Lower leg skin (tissue), 4 donors: ENCODE measurements around the gene TADA2A. TPM values are rescaled to one million over a fixed set of nuclear protein-coding genes. Genes with fewer than 3 reads are reported as not detected.

Experiments used
- DNase-seq, 2 donors: peaks; one replicate each; pipeline ENCODE4 v3.0.0-alpha.2; 2019; ENCODE audit warnings: low spot score in 2 of 2
- H3K4me3 ChIP-seq: fragments of 200-600 bp; sonication (generic); 2 replicates; pipeline ENCODE4 v1.5.1; 2017; ENCODE audit warnings: mild to moderate bottlenecking, low read depth; ENCODE audit not compliant: poor library complexity, severe bottlenecking
- CTCF ChIP-seq, 3 donors: fragments of 450-650 bp; IDR thresholded peaks; one replicate each; pipeline ENCODE4 v1.5.1; 2016; ENCODE audit warnings: antibody characterized with exemption in 3 of 3, mild to moderate bottlenecking in 3 of 3, moderate library complexity in 2 of 3
- POLR2A ChIP-seq, 2 donors: fragments of 450-650 bp; IDR thresholded peaks; one replicate each; pipeline ENCODE4 v1.6.1; 2016 to 2017; ENCODE audit warnings: antibody characterized with exemption in 2 of 2, mild to moderate bottlenecking in 1 of 2, moderate library complexity in 1 of 2
- WGBS, 2 donors: methylation state at CpG; one replicate each; pipeline ENCODE4 v1.1.5; 2018; 5-methylcytosine and 5-hydroxymethylcytosine counted together
- intact Hi-C: fragments of 100-400 bp; cut with DNase I; formaldehyde crosslinking; loops from one replicate; pipeline ENCODE4 v1.15.0; 2023; ENCODE audit warnings: low total_unique reads
- total RNA-seq, 4 donors: library from RNA; depleted of rRNA; stranded (reverse); fragments of >200 nt; gene quantifications; one replicate each; pipeline ENCODE4 v1.1.0, GENCODE V29; 2016

The TADA2A gene
- total RNA-seq, 4 donors from 2014 or later = 10.2 to 17.4 (median 14.4) TPM

- intact Hi-C loops = no loop called here
- DNase-seq = peak; percentile 37 to 51
- WGBS, 2 donors = 46 to 49% methylated on average over 4 of the region's 4 CpGs
Observed at GRCh38 chr17:37361543-37361942, 45.1 kb upstream of the TADA2A start.

GRCh38 chr17:37365589-37365988 lies 41.1 kb upstream of the TADA2A start:
- WGBS, 2 donors = 73 to 90% methylated on average over 1 of the region's 1 CpG
- TF ChIP-seq POLR2A (IDR thresholded peaks at IDR 0.05) = no peak
- no peak for TF ChIP-seq CTCF (IDR thresholded peaks at IDR 0.05)
- no peak overlapping the region for H3K4me3 ChIP-seq
- intact Hi-C loops = no loop called here
- DNase-seq = no peak

More at GRCh38 chr17:37361543-37361942, 45.1 kb upstream of the TADA2A start:
- no peak for TF ChIP-seq POLR2A (IDR thresholded peaks at IDR 0.05)
- TF ChIP-seq CTCF (IDR thresholded peaks at IDR 0.05) = no peak
- H3K4me3 ChIP-seq = no peak overlapping the region

- TF ChIP-seq POLR2A (IDR thresholded peaks at IDR 0.05) (no peak), CTCF (IDR thresholded peaks at IDR 0.05) (no peak)
- WGBS, 2 donors = 77 to 78% methylated on average over 3 of the region's 3 CpGs
- no peak for DNase-seq
- H3K4me3 ChIP-seq = no peak overlapping the region
- intact Hi-C loops = no loop called here
Observed at GRCh38 chr17:37368577-37368976, 38.1 kb upstream of the TADA2A start.

- intact Hi-C loops = no loop called here
- peak in 1 of 2 donors; percentile 63 for DNase-seq
- TF ChIP-seq POLR2A (IDR thresholded peaks at IDR 0.05) = no peak
- peak in 1 of 3 donors; percentile 92 for TF ChIP-seq CTCF (IDR thresholded peaks at IDR 0.05)
- no peak overlapping the region for H3K4me3 ChIP-seq
- 11 to 12% methylated on average over 4 of the region's 4 CpGs for WGBS, 2 donors
Observed at GRCh38 chr17:37373530-37374159, 33.0 kb upstream of the TADA2A start.

GRCh38 chr17:37375706-37376105 lies 31.0 kb upstream of the TADA2A start, which contains the start of gene C17orf78:
Gene C17orf78, plus strand, starts transcription at chr17:37375985. Its CDS starts 108 bp downstream, at chr17:37376093.
- WGBS, 2 donors = 94 to 95% methylated on average over 7 of the region's 7 CpGs
- TF ChIP-seq CTCF (IDR thresholded peaks at IDR 0.05) (no peak), POLR2A (IDR thresholded peaks at IDR 0.05) (no peak)
- H3K4me3 ChIP-seq = no peak within 1 kb of the TSS
- intact Hi-C loops = no loop called here
- no peak for DNase-seq

GRCh38 chr17:37382056-37382455 lies 24.6 kb upstream of the TADA2A start:
- DNase-seq = no peak
- no peak overlapping the region for H3K4me3 ChIP-seq
- 87 to 94% methylated on average over 1 of the region's 1 CpG for WGBS, 2 donors
- intact Hi-C loops = no loop called here
- TF ChIP-seq POLR2A (IDR thresholded peaks at IDR 0.05) (no peak), CTCF (IDR thresholded peaks at IDR 0.05) (no peak)
